Activated CD8-positive, alpha-beta T cell treated with anti-CD3 and anti-CD28 coated beads, Interleukin-2, amount 10 ng/mL, durations not matched to agents 7 days and 5 days (primary cell): ENCODE measurements around the gene SETD1A. TPM values are rescaled to one million over a fixed set of nuclear protein-coding genes. Genes with fewer than 3 reads are reported as not detected.

Source experiments
- ATAC-seq: fragments of 150-1000 bp; cut with Tn5 transposase; one replicate; pipeline ENCODE4 v1.10.0; 2021; ENCODE audit warnings: moderate library complexity
- CTCF ChIA-PET: fragments of 350-600 bp; sonication (Branson Sonifier 250); formaldehyde crosslinking; loops from one replicate; lab custom pipeline; 2021; ENCODE audit warnings: antibody characterized with exemption; lab: Charles Lee
- POLR2A ChIA-PET: fragments of 350-600 bp; sonication (Branson Sonifier 250); formaldehyde crosslinking; loops from one replicate; lab custom pipeline; 2021; ENCODE audit warnings: antibody characterized with exemption; lab: Charles Lee
- DNase-seq: peaks from one replicate; pipeline ENCODE4 v3.0.0-alpha.2; 2020
- H3K27ac Mint-ChIP-seq: one replicate; pipeline ENCODE4 v1.8.0; 2021; ENCODE audit warnings: mild to moderate bottlenecking, mixed read lengths
- H3K27me3 Mint-ChIP-seq: one replicate; pipeline ENCODE4 v1.8.0; 2021; ENCODE audit warnings: low read depth, mixed read lengths
- H3K36me3 Mint-ChIP-seq: one replicate; pipeline ENCODE4 v1.8.0; 2021; ENCODE audit warnings: low read depth, mixed read lengths
- H3K4me1 Mint-ChIP-seq: one replicate; pipeline ENCODE4 v1.8.0; 2021; ENCODE audit warnings: low read depth, mixed read lengths
- H3K4me3 Mint-ChIP-seq: one replicate; pipeline ENCODE4 v1.8.0; 2021; ENCODE audit warnings: mild to moderate bottlenecking, mixed read lengths
- H3K9me3 Mint-ChIP-seq: one replicate; pipeline ENCODE4 v1.8.0; 2022; ENCODE audit warnings: mixed read lengths; ENCODE audit not compliant: insufficient read depth
- total RNA-seq, 2 experiments: library from RNA; stranded (reverse); gene quantifications; one replicate each; pipeline ENCODE4 v1.2.3, GENCODE V29; 2021

SETD1A gene
- total RNA-seq, 2 experiments from 2014 or later, result 25.6 to 28.4 TPM

GRCh38 chr16:31003744-31004143 lies 46.2 kb downstream of the SETD1A start:
- H3K27ac Mint-ChIP-seq, result no peak overlapping the region
- no peaks in the 10 kb centered on the region for H3K36me3 Mint-ChIP-seq
- no peaks in the 10 kb centered on the region for H3K4me1 Mint-ChIP-seq
- no peak for ATAC-seq
- no peaks in the 10 kb centered on the region for H3K9me3 Mint-ChIP-seq
- ChIA-PET CTCF (interaction anchor here (1.5 to 2.1 kb wide), 2 partner anchors 20 to 138 kb away, joined by 3 to 9 read pairs; partner anchors contain the start of gene HSD3B7), POLR2A (interaction anchor here (0.6 kb wide), 2 partner anchors 17 to 111 kb away, joined by 3 read pairs; no protein-coding TSS in a partner anchor)
- H3K4me3 Mint-ChIP-seq, result no peak overlapping the region
- peaks cover 20% of the 10 kb centered on the region for H3K27me3 Mint-ChIP-seq
- no peak for DNase-seq

GRCh38 chr16:31004658-31005057 lies 47.1 kb downstream of the SETD1A start:
- Mint-ChIP-seq H3K4me1 (peaks cover 1% of the 10 kb centered on the region), H3K27me3 (peaks cover 19% of the 10 kb centered on the region), H3K27ac (no peak overlapping the region), H3K9me3 (no peaks in the 10 kb centered on the region), H3K36me3 (no peaks in the 10 kb centered on the region), H3K4me3 (no peak overlapping the region)
- CTCF ChIA-PET, result interaction anchor here (1.5 to 2.1 kb wide), 2 partner anchors 21 to 138 kb away, joined by 3 to 9 read pairs; partner anchors contain the start of gene HSD3B7
- ATAC-seq (no peak), DNase-seq (no peak)
- POLR2A ChIA-PET, result interaction anchor here (0.9 kb wide), 1 partner anchor 47 kb away, joined by 3 read pairs; the partner anchor contains the start of gene SETD1A

GRCh38 chr16:31005350-31006085 lies 48.0 kb downstream of the SETD1A start:
- no peak for ATAC-seq
- H3K36me3 Mint-ChIP-seq, result no peaks in the 10 kb centered on the region
- H3K4me3 Mint-ChIP-seq, result no peak overlapping the region
- no peak for DNase-seq
- CTCF ChIA-PET, result interaction anchor here (2.1 kb wide), 1 partner anchor 21 kb away, joined by 9 read pairs; the partner anchor contains the start of gene HSD3B7
- no peak overlapping the region for H3K27ac Mint-ChIP-seq
- POLR2A ChIA-PET, result interaction anchor here (0.9 to 1.2 kb wide), 2 partner anchors 8 to 48 kb away, joined by 3 to 5 read pairs; partner anchors contain the start of gene SETD1A
- no peaks in the 10 kb centered on the region for H3K9me3 Mint-ChIP-seq
- peaks cover 6% of the 10 kb centered on the region for H3K4me1 Mint-ChIP-seq
- H3K27me3 Mint-ChIP-seq, result peaks cover 23% of the 10 kb centered on the region

- DNase-seq, result no peak
- POLR2A ChIA-PET, result interaction anchor here (1.2 kb wide), 1 partner anchor 9 kb away, joined by 5 read pairs; no protein-coding TSS in a partner anchor
- CTCF ChIA-PET, result no interaction called here
- Mint-ChIP-seq H3K27ac (no peak overlapping the region), H3K4me1 (peaks cover 9% of the 10 kb centered on the region), H3K27me3 (peaks cover 27% of the 10 kb centered on the region), H3K4me3 (no peak overlapping the region), H3K9me3 (no peaks in the 10 kb centered on the region), H3K36me3 (no peaks in the 10 kb centered on the region)
- ATAC-seq, result no peak
Measured at GRCh38 chr16:31006086-31006385, 48.5 kb downstream of the SETD1A start.

- CTCF ChIA-PET, result no interaction called here
- ATAC-seq, result no peak
- H3K27me3 Mint-ChIP-seq, result peaks cover 32% of the 10 kb centered on the region
- DNase-seq, result no peak
- H3K36me3 Mint-ChIP-seq, result no peaks in the 10 kb centered on the region
- H3K4me1 Mint-ChIP-seq, result peaks cover 15% of the 10 kb centered on the region
- no peaks in the 10 kb centered on the region for H3K9me3 Mint-ChIP-seq
- no peak overlapping the region for H3K4me3 Mint-ChIP-seq
- POLR2A ChIA-PET, result interaction anchor here (1.2 kb wide), 1 partner anchor 10 kb away, joined by 5 read pairs; no protein-coding TSS in a partner anchor
- peak overlapping the region; percentile 47 for H3K27ac Mint-ChIP-seq
Measured at GRCh38 chr16:31006589-31006988, 49.0 kb downstream of the SETD1A start.

- Mint-ChIP-seq H3K9me3 (no peaks in the 10 kb centered on the region), H3K4me1 (peaks cover 16% of the 10 kb centered on the region), H3K27me3 (peaks cover 38% of the 10 kb centered on the region), H3K27ac (no peak overlapping the region), H3K36me3 (no peaks in the 10 kb centered on the region), H3K4me3 (no peak overlapping the region)
- ChIA-PET CTCF (no interaction called here), POLR2A (no interaction called here)
- no peak for DNase-seq
- no peak for ATAC-seq
Measured at GRCh38 chr16:31007684-31008083, 50.1 kb downstream of the SETD1A start.

GRCh38 chr16:31008149-31008548 lies 50.6 kb downstream of the SETD1A start:
- peaks cover 42% of the 10 kb centered on the region for H3K27me3 Mint-ChIP-seq
- ChIA-PET POLR2A (interaction anchor here (1.0 kb wide), 1 partner anchor 14 kb away, joined by 3 read pairs; no protein-coding TSS in a partner anchor), CTCF (interaction anchor here (1.3 kb wide), 1 partner anchor 66 kb away, joined by 3 read pairs; no protein-coding TSS in a partner anchor)
- no peak overlapping the region for H3K4me3 Mint-ChIP-seq
- no peaks in the 10 kb centered on the region for H3K36me3 Mint-ChIP-seq
- no peak for ATAC-seq
- H3K4me1 Mint-ChIP-seq, result peaks cover 16% of the 10 kb centered on the region
- no peaks in the 10 kb centered on the region for H3K9me3 Mint-ChIP-seq
- no peak overlapping the region for H3K27ac Mint-ChIP-seq
- DNase-seq, result no peak

- Mint-ChIP-seq H3K36me3 (no peaks in the 10 kb centered on the region), H3K27ac (no peak overlapping the region), H3K4me3 (no peak overlapping the region), H3K4me1 (peaks cover 16% of the 10 kb centered on the region), H3K9me3 (no peaks in the 10 kb centered on the region), H3K27me3 (peaks cover 45% of the 10 kb centered on the region)
- DNase-seq (no peak), ATAC-seq (no peak)
- ChIA-PET CTCF (interaction anchor here (1.3 kb wide), 1 partner anchor 67 kb away, joined by 3 read pairs; no protein-coding TSS in a partner anchor), POLR2A (interaction anchor here (0.8 to 1.0 kb wide), 2 partner anchors 15 to 67 kb away, joined by 3 read pairs; no protein-coding TSS in a partner anchor)
Measured at GRCh38 chr16:31008551-31008950, 51.0 kb downstream of the SETD1A start.

GRCh38 chr16:31009120-31009519 lies 51.6 kb downstream of the SETD1A start:
- H3K9me3 Mint-ChIP-seq, result no peaks in the 10 kb centered on the region
- peaks cover 16% of the 10 kb centered on the region for H3K4me1 Mint-ChIP-seq
- CTCF ChIA-PET, result interaction anchor here (1.3 kb wide), 1 partner anchor 67 kb away, joined by 3 read pairs; no protein-coding TSS in a partner anchor
- DNase-seq, result no peak
- H3K27ac Mint-ChIP-seq, result no peak overlapping the region
- ATAC-seq, result no peak
- peaks cover 49% of the 10 kb centered on the region for H3K27me3 Mint-ChIP-seq
- H3K36me3 Mint-ChIP-seq, result no peaks in the 10 kb centered on the region
- no peak overlapping the region for H3K4me3 Mint-ChIP-seq
- POLR2A ChIA-PET, result interaction anchor here (0.8 to 1.0 kb wide), 2 partner anchors 15 to 67 kb away, joined by 3 read pairs; no protein-coding TSS in a partner anchor

GRCh38 chr16:31009894-31010584 lies 52.5 kb downstream of the SETD1A start:
- POLR2A ChIA-PET, result no interaction called here
- H3K27ac Mint-ChIP-seq, result no peak overlapping the region
- no peaks in the 10 kb centered on the region for H3K36me3 Mint-ChIP-seq
- ATAC-seq, result no peak
- peak overlapping the region; percentile 53 for H3K4me3 Mint-ChIP-seq
- H3K4me1 Mint-ChIP-seq, result peaks cover 16% of the 10 kb centered on the region
- CTCF ChIA-PET, result no interaction called here
- DNase-seq, result no peak
- no peaks in the 10 kb centered on the region for H3K9me3 Mint-ChIP-seq
- H3K27me3 Mint-ChIP-seq, result peaks cover 53% of the 10 kb centered on the region

GRCh38 chr16:31010585-31011325 lies 53.2 kb downstream of the SETD1A start, which contains the start of gene STX1B:
Gene STX1B, minus strand, starts transcription at chr16:31010638. Its CDS starts 242 bp downstream, at chr16:31010396.
- Mint-ChIP-seq H3K4me3 (peak within 1 kb of the TSS; percentile 53), H3K4me1 (peaks cover 16% of the 10 kb centered on the region), H3K36me3 (no peaks in the 10 kb centered on the region), H3K27me3 (peaks cover 53% of the 10 kb centered on the region), H3K9me3 (no peaks in the 10 kb centered on the region), H3K27ac (no peak within 1 kb of the TSS)
- POLR2A ChIA-PET, result no interaction called here
- DNase-seq (peak; percentile 60), ATAC-seq (peak; percentile 55)
- CTCF ChIA-PET, result no interaction called here
